ENCODE measurements around the gene TRAF3.

GRCh38 chr14:102916347-102917055 lies 139.3 kb downstream of the TRAF3 start:
- TF ChIP-seq CTCF (IDR thresholded peaks at IDR 0.05 in 4 of 5, conservative IDR thresholded peaks at IDR 0.05 in 1 of 5) (no peak), POLR2A (IDR thresholded peaks at IDR 0.05) (no peak)
